IgD-negative memory B cell (primary cell): ENCODE results near the gene TEX36. TPM values are rescaled to one million over a fixed set of nuclear protein-coding genes. Genes with fewer than 3 reads are reported as not detected.
A peak's percentile ranks its signal among the peaks of the same experiment; 100 is the strongest.
"Not testable (repeated sequence)": the region's sequence is repeated elsewhere in the genome, so short reads cannot be mapped to it uniquely, and the experiment has no call there.

Source experiments
- H3K27ac Mint-ChIP-seq, 3 donors: one replicate each; pipeline ENCODE4 v1.8.0; 2020 to 2022; ENCODE audit warnings: mild to moderate bottlenecking in 3 of 3, mixed read lengths in 3 of 3, moderate library complexity in 1 of 3
- H3K27me3 Mint-ChIP-seq: one replicate; pipeline ENCODE4 v1.8.0; 2021; ENCODE audit warnings: mixed read lengths
- H3K36me3 Mint-ChIP-seq: one replicate; pipeline ENCODE4 v1.8.0; 2020; ENCODE audit warnings: mild to moderate bottlenecking, mixed read lengths
- H3K4me1 Mint-ChIP-seq, 3 donors: one replicate each; pipeline ENCODE4 v1.8.0; 2020 to 2022; ENCODE audit warnings: mixed read lengths in 3 of 3, mild to moderate bottlenecking in 1 of 3
- H3K4me3 Mint-ChIP-seq, 4 donors: one replicate each; pipeline ENCODE4 v1.8.0; 2020 to 2022; ENCODE audit warnings: mild to moderate bottlenecking in 4 of 4, mixed read lengths in 4 of 4, moderate library complexity in 3 of 4
- H3K9me3 Mint-ChIP-seq, 3 donors: one replicate each; pipeline ENCODE4 v1.8.0; 2020 to 2021; ENCODE audit warnings: mixed read lengths in 3 of 3, mild to moderate bottlenecking in 1 of 3
- polyA plus RNA-seq: library from polyadenylated mRNA; unstranded; fragments of 300-500 nt; fragmentation: Illumina TruSeq; gene quantifications from one replicate; pipeline ENCODE4 v1.2.3, GENCODE V29; 2021

Gene TEX36
- polyA plus RNA-seq, 1 donor from 2014 or later, result not detected

DNA sequence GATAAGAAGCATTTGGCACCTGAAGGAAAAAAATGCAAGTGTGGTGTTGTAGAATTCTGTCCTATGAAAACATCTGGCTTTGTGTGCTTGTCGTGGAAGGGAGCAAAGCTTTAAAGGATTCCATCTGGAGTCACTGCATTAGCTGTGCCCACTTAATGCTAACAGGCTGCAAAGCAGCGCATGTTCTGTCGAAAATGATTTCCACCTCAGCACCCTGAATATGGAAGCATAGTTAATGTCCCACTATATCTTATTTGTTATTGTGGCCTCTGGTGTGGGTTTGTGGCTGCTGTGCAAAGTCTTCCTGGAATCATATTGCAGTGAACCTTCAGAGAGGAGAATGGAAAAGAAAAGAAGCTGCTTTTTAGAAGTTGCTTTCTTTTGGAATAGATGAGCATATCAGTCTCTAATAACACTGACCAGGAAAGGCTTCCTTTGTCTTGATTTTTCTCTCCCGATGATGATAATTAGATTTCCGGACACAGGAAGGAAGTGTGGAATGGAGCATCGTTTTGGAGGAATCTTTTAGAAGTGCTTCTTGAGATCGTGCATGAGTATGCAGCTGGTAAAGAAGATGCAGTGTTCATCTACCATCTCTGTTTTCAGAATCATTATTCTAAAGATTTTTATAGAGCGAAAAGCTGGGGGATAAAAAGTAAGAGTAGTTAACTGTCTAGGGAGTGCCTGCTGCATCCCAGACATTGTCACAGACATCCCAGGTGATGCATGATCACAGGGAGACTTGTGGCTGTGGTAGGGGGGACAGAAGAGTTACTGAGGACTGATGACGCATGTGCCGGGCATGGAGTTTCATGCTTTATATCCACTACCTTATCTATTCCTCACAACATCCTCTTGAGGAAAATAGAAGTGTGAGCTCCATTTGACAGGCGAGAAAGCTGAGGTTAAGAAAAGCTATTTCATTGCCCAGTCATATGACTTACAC, 54.6 kb downstream of the TEX36 start:
- Mint-ChIP-seq H3K27ac (no peak overlapping the region), H3K27me3 (peaks cover 10% of the 10 kb centered on the region), H3K9me3 (peaks cover 0 to 2% (median 0%) of the 10 kb centered on the region in 3 donors), H3K36me3 (no peaks in the 10 kb centered on the region), H3K4me3 (no peak overlapping the region), H3K4me1 (no peaks in the 10 kb centered on the region)

DNA sequence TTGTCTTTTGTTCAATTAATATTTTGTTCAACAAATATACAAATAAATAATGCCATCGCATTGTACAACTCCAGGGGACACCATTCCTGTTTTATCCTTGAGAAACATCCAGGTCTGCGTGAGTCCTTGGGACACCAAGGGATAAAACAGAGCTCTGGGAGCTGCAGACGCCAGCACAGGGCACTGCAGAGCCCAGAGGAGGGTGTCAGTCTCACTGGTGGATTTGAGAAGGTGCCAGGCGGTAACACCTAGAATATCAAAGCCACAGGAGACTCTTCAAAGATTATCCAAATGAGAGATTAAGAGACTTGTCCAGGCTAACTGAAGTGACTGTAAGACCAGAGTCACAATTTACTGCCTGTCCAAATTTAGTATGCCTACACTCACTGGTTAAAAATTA, 55.3 kb downstream of the TEX36 start:
- no peaks in the 10 kb centered on the region for H3K4me1 Mint-ChIP-seq
- H3K27me3 Mint-ChIP-seq, result peaks cover 10% of the 10 kb centered on the region
- H3K4me3 Mint-ChIP-seq, result no peak overlapping the region
- no peaks in the 10 kb centered on the region for H3K36me3 Mint-ChIP-seq
- no peak overlapping the region for H3K27ac Mint-ChIP-seq
- peaks cover 0 to 2% (median 0%) of the 10 kb centered on the region in 3 donors for H3K9me3 Mint-ChIP-seq

DNA sequence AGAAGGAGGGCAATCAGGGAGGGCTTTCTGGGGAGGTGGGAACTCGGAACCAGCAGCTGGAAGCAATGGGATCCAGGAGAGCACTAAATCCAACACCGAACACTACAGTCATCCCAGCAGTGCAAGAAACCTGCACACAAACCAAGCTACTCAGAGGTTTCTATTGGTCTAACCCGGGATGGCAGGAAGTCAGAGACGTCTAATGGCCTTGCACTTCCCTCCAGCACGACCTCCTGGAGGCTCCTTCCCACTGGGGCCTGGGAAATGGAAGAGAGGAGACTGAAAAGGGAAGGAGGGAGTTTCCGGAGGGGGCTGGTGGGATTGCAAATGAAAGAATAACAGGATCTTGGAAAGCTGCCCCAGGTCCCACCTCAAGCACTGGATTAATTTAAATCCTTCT, 56.3 kb downstream of the TEX36 start:
- Mint-ChIP-seq H3K4me3 (no peak overlapping the region), H3K36me3 (no peaks in the 10 kb centered on the region), H3K27me3 (peaks cover 8% of the 10 kb centered on the region), H3K27ac (no peak overlapping the region), H3K4me1 (no peaks in the 10 kb centered on the region), H3K9me3 (peaks cover 0 to 2% (median 0%) of the 10 kb centered on the region in 3 donors)

DNA sequence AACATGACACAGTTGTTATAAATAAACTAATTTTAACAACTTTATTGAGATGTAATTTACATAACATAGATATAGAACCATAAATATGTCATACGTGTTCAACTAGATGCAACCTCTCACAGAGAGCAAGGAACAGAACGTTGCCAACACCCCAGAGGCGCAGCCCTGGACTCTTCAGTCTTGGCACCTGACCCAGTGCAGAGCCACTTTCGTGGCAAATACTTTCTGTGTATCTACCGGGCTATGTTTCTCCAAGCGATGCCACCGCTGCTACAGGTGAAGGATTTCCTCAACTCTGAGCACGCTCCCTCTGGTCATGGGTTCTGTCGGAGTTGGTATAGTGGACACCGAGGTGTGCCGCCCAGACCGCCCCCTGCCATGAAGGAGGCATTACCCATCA, 57.4 kb downstream of the TEX36 start:
- Mint-ChIP-seq H3K36me3 (no peaks in the 10 kb centered on the region), H3K4me3 (no peak overlapping the region), H3K9me3 (peaks cover 0 to 2% (median 0%) of the 10 kb centered on the region in 3 donors), H3K4me1 (no peaks in the 10 kb centered on the region), H3K27me3 (peaks cover 8% of the 10 kb centered on the region), H3K27ac (no peak overlapping the region)

DNA sequence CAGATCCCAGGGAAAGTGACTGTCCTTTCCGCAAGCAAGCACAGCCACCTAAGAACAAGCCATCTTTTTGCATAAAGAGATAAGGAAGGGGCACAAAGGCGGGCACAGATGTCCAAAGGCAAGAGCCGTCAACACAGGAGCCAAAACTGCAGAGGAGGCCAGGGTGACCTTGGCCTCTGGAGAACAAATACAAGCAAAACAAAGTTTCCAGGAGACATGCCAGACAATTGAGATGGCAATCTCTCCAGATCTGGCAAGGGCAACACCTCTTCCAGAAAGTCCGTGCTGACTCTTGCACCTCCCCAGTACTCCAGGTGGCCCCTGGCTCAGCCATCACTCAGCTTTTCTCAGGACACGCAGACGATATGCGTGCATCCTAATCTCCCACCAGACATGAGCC, 58.2 kb downstream of the TEX36 start:
- Mint-ChIP-seq H3K9me3 (peaks cover 0 to 2% (median 0%) of the 10 kb centered on the region in 3 donors), H3K4me3 (no peak overlapping the region), H3K27ac (no peak overlapping the region), H3K4me1 (no peaks in the 10 kb centered on the region), H3K27me3 (peaks cover 8% of the 10 kb centered on the region), H3K36me3 (no peaks in the 10 kb centered on the region)

DNA sequence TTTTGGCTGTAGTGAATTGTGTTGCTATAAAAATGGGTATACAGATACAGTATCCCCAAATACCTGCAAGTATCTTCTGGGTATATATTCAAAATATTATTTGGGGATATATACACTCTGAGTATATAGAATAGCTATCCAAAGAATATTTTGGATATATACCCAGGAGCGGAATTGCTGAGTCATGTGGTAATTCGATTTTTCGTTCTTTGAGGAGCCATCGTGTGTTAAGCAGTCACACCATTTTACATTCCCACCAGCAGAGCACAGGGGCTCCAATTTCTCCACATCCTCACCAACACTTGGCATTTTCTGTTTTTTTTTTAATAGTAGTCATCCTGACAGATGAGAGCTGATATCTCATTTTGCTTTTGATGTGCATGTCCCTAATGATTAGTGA, 61.9 kb downstream of the TEX36 start:
- Mint-ChIP-seq H3K9me3 (no peaks in the 10 kb centered on the region), H3K36me3 (no peaks in the 10 kb centered on the region), H3K27me3 (peaks cover 5% of the 10 kb centered on the region), H3K27ac (no peak overlapping the region), H3K4me1 (no peaks in the 10 kb centered on the region), H3K4me3 (no peak overlapping the region)

DNA sequence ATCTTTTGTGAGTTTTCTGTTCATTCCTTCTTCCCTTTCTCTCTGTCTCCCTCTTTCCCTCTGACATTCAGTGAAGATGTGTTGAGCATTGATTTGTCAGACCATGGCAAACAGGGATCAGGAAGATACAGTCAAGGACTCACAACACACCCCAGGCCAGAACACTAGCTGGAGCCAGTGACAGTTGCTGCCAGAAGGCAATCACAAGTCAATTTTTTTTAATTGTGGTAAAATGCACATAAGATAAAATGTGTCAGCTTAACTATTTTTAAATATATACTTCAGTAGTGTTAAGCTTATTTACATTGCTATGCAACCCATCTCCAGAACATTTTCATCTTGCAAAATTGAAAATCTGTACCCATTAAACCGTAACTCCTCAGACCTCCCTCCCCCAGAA, 62.6 kb downstream of the TEX36 start:
- no peaks in the 10 kb centered on the region for H3K9me3 Mint-ChIP-seq
- no peaks in the 10 kb centered on the region for H3K4me1 Mint-ChIP-seq
- H3K36me3 Mint-ChIP-seq, result no peaks in the 10 kb centered on the region
- H3K27me3 Mint-ChIP-seq, result peaks cover 5% of the 10 kb centered on the region
- H3K4me3 Mint-ChIP-seq, result no peak overlapping the region
- H3K27ac Mint-ChIP-seq, result no peak overlapping the region

DNA sequence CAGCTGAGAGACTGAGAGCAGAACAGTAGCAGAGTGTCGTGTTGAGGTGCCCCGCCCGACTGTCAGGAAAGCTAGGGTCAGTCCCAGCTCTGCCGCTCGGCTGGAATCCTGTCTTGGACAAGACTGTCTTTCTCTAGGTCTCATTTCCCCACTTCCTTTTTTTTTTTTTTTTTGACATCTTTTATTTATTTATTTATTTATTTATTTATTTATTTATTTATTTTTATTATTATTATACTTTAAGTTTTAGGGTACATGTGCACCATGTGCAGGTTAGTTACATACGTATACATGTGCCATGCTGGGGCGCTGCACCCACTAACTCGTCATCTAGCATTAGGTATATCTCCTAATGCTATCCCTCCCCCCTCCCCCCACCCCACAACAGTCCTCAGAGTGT, 69.9 kb downstream of the TEX36 start:
- H3K27ac Mint-ChIP-seq, H3K4me1 Mint-ChIP-seq, H3K4me3 Mint-ChIP-seq, H3K27me3 Mint-ChIP-seq, H3K36me3 Mint-ChIP-seq: not testable (repeated sequence)
- H3K9me3 Mint-ChIP-seq, result peaks cover 0 to 14% (median 2%) of the 10 kb centered on the region in 3 donors

DNA sequence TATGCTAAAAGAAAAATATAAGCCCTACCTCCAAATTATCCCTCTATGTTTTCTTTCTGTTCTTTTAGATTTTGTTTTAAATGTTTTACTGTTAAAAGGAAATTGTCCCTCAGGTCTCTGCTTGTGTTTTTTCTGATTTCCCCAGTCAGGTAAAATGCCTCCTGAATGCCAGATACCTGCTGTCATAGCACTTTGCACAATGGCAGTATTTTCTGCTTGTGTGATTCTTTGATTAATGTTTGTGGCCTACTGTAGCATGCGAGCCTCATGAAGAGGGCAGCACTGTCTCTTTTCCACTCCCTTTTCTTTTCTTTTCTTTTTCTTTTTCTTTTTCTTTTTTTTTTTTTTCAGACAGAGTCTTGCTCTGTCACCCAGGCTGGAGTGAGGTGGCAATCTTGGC, 71.2 kb downstream of the TEX36 start:
- H3K9me3 Mint-ChIP-seq, result peaks cover 0 to 14% (median 2%) of the 10 kb centered on the region in 3 donors
- no peaks in the 10 kb centered on the region for H3K4me1 Mint-ChIP-seq
- no peak overlapping the region for H3K27ac Mint-ChIP-seq
- no peaks in the 10 kb centered on the region for H3K27me3 Mint-ChIP-seq
- H3K36me3 Mint-ChIP-seq, result no peaks in the 10 kb centered on the region
- H3K4me3 Mint-ChIP-seq, result no peak overlapping the region

DNA sequence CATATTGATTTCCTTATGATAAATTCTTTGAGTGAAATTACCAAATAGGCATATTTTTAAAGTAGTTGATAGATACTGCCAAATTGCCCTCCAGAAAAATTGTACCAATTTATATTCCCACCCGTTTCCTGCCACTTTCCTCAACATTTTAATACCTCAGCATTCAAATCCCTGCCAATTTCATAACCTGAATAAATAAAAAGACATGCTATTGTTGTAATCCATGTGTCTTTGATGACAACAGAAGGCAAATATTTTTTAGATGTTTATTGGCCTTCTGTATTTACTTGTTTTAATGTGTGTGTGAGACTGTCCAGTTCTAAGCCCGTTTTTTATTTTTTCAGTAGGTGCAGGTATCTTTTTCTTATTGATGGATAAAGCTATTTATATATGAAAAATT, 71.7 kb downstream of the TEX36 start:
- Mint-ChIP-seq H3K27me3 (no peaks in the 10 kb centered on the region), H3K27ac (no peak overlapping the region)

DNA sequence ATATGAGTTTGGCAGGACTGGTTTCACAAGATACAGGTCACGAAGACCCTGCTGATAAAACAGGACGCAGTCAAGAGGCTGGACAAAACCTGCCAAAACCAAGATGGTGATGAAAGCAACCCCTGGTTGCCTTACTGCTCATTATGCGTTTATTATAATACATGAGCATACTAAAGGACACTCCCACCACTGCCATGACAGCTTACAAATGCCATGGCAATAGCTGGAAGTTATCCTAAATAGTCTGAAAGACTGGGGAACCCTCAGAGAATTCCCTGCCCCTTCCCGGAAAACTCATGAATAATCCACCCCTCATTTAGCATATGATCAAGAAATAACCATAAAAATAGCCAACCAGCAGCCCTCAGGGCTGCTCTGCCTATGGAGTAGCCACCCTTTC, 73.1 kb downstream of the TEX36 start:
- Mint-ChIP-seq H3K9me3 (peaks cover 0 to 14% (median 2%) of the 10 kb centered on the region in 3 donors), H3K4me3 (no peak overlapping the region), H3K27ac (no peak overlapping the region), H3K27me3 (no peaks in the 10 kb centered on the region), H3K36me3 (no peaks in the 10 kb centered on the region), H3K4me1 (no peaks in the 10 kb centered on the region)

More for the DNA sequence above, 71.7 kb downstream of the TEX36 start:
- H3K36me3 Mint-ChIP-seq, result no peaks in the 10 kb centered on the region
- no peaks in the 10 kb centered on the region for H3K4me1 Mint-ChIP-seq
- peaks cover 0 to 14% (median 2%) of the 10 kb centered on the region in 3 donors for H3K9me3 Mint-ChIP-seq
- no peak overlapping the region for H3K4me3 Mint-ChIP-seq

DNA sequence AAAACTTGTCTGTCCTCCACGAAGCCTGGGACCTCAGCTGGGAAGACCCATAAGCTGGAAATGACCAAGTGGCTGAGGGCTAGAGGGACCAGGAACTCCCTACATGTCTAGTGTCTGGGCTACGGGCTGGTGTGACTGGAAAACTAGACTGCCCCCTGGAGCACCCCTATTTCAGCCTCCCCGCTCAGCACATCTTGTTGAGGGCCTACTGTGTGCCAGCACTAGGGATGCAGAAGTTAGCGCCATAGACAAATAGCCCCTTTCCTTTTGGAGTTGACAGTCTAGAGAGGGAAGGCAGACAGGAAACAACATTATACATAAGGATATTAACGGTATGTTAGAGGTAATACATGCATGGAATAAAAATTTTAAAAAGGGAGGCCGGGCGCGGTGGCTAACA, 74.5 kb downstream of the TEX36 start:
- Mint-ChIP-seq H3K4me3 (no peak overlapping the region), H3K9me3 (peaks cover 0 to 14% (median 2%) of the 10 kb centered on the region in 3 donors), H3K27ac (peak overlapping the region in 1 of 3 donors; percentile 80), H3K27me3 (peaks cover 2% of the 10 kb centered on the region), H3K36me3 (no peaks in the 10 kb centered on the region), H3K4me1 (no peaks in the 10 kb centered on the region)

DNA sequence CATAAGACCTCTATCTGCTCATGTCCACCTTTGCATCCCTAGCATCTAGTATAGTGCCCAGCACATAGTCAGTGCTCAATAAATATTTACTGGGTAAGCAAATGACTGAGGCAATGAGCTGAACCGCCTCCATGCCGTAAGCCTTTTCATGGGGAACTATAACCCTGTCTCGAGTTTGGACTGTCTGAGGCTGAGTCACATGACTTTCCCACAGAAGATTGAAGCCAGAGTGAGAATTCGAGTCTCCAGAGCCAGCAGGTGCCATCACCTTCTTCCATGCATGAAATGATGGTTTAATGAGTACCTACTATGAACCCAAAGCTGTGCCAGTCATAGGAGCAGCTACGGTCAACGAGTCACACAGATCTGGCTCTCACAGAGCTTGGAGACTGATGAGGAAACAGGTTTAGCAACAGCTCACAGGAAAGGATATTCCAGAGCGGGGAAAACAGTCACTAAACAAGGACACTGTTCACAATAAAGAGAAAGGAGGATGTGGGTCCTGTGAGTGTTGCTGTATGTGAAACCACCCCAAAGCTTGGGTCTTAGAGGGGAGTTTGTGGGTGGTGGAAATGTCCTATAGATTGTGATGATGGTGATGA, 75.2 kb downstream of the TEX36 start:
- Mint-ChIP-seq H3K9me3 (peaks cover 0 to 14% (median 2%) of the 10 kb centered on the region in 3 donors), H3K4me1 (no peaks in the 10 kb centered on the region), H3K4me3 (no peak overlapping the region), H3K27me3 (peaks cover 2% of the 10 kb centered on the region), H3K27ac (no peak overlapping the region), H3K36me3 (no peaks in the 10 kb centered on the region)

DNA sequence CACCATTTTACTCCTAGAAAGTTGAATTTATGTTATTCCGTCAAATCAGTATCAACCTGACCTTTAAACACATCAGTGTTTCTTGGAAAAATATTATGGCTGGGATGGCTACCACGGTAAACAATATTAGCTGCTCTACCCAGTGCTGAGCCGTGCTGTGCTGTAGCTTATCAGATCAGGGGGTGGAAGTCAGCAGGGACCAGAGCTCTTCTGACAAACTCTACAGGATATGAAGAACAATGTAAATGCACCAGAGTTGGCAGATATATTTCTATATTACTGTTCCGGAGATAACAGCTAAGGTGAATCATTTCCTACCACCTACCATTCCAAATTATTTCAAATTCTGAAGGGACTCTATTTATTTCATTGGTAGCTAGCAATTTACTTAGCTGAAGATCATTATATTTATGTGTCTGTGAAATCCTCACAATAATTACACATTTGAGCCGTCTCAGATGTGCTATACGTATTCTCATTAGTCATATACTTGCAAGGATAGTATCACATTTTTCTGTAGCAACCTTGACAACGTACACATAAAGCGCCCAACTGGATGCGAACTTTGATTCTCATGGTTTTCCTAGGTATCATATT, 76.5 kb downstream of the TEX36 start:
- Mint-ChIP-seq H3K27ac (no peak overlapping the region), H3K36me3 (no peaks in the 10 kb centered on the region), H3K4me1 (no peaks in the 10 kb centered on the region), H3K4me3 (no peak overlapping the region), H3K9me3 (peaks cover 0 to 14% (median 5%) of the 10 kb centered on the region in 3 donors), H3K27me3 (peaks cover 3% of the 10 kb centered on the region)
